ENCODE results near the gene UBC.

Gene UBC

DNA sequence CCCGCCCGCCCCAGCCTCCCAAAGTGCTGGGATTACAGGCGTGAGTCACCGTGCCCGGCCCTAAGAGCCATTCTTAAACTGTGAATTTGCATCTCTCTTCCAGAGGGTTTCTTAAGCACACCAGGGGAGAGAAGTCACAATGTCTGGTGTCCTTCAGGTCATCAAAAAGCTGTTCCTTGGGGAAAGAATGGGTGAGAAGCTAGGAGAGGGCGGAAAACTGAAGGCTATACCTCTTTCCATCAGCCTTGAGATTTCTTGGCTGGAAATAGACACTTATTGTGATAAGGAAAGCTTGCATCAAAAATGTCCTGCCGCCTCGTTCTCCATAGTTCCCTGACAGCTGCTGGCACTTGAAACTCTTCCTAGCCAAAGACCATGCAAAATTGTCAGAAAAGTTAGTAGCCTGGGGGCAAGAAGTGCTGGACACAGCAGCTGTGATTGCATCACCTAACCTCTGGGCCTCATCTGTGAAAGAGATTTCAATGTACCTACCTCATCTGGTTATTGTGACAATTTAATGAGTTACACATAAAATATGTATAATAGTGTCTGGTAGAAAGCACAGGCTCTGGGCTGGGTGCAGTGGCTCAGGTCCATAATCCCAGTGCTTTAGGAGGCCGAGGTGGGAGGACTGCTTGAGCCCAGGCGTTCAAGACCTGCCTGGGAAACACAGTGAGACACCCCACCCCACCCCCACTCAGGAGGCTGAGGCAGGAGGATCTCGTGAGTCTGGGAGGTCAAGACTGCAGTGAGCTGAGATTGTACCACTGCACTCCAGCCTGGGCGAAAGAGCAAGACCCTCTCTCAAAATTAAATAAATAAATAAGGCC is 9.7 kb upstream of the UBC start:
- Histone ChIP-seq H3K27me3 (ENCODE audit: insufficient read depth, low read length, poor library complexity, severe bottlenecking) (no peaks in the 10 kb centered on the region), H3K79me2 (ENCODE audit: insufficient read depth, low read length) (no peaks in the 10 kb centered on the region), H3K36me3 (ENCODE audit: insufficient read depth, low read length) (no peaks in the 10 kb centered on the region), H3K9me3 (ENCODE audit: insufficient read depth, low read depth, low read length) (no peaks in the 10 kb centered on the region), H3F3A (ENCODE audit: low read depth) (peaks cover 9% of the 10 kb centered on the region; the same call in 1 of the 2 replicates), H2AFZ (ENCODE audit: low read length) (no peak overlapping the region), H3K4me2 (ENCODE audit: low read depth, low read length, poor library complexity, severe bottlenecking) (no peak overlapping the region), H3K4me3 (ENCODE audit: low read length, poor library complexity, severe bottlenecking) (no peak overlapping the region), H3K4me1 (ENCODE audit: insufficient read depth, low read length, poor library complexity, severe bottlenecking) (peaks cover 32% of the 10 kb centered on the region), H3K9me2 (replicated peaks; ENCODE audit: low read depth, low read length) (no peaks in the 10 kb centered on the region), H3K9ac (ENCODE audit: low read depth, low read length, poor library complexity, severe bottlenecking) (no peak overlapping the region), H4K20me1 (ENCODE audit: insufficient read depth, low read length, poor library complexity, severe bottlenecking) (no peaks in the 10 kb centered on the region)
- no peak for TF ChIP-seq EZH2phosphoT487 (IDR thresholded peaks at IDR 0.05; ENCODE audit: borderline replicate concordance)
- TF ChIP-seq, protein P1, sequence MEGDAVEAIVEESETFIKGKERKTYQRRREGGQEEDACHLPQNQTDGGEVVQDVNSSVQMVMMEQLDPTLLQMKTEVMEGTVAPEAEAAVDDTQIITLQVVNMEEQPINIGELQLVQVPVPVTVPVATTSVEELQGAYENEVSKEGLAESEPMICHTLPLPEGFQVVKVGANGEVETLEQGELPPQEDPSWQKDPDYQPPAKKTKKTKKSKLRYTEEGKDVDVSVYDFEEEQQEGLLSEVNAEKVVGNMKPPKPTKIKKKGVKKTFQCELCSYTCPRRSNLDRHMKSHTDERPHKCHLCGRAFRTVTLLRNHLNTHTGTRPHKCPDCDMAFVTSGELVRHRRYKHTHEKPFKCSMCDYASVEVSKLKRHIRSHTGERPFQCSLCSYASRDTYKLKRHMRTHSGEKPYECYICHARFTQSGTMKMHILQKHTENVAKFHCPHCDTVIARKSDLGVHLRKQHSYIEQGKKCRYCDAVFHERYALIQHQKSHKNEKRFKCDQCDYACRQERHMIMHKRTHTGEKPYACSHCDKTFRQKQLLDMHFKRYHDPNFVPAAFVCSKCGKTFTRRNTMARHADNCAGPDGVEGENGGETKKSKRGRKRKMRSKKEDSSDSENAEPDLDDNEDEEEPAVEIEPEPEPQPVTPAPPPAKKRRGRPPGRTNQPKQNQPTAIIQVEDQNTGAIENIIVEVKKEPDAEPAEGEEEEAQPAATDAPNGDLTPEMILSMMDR (conservative IDR thresholded peaks at IDR 0.05; ENCODE audit: low read length): no peak

DNA sequence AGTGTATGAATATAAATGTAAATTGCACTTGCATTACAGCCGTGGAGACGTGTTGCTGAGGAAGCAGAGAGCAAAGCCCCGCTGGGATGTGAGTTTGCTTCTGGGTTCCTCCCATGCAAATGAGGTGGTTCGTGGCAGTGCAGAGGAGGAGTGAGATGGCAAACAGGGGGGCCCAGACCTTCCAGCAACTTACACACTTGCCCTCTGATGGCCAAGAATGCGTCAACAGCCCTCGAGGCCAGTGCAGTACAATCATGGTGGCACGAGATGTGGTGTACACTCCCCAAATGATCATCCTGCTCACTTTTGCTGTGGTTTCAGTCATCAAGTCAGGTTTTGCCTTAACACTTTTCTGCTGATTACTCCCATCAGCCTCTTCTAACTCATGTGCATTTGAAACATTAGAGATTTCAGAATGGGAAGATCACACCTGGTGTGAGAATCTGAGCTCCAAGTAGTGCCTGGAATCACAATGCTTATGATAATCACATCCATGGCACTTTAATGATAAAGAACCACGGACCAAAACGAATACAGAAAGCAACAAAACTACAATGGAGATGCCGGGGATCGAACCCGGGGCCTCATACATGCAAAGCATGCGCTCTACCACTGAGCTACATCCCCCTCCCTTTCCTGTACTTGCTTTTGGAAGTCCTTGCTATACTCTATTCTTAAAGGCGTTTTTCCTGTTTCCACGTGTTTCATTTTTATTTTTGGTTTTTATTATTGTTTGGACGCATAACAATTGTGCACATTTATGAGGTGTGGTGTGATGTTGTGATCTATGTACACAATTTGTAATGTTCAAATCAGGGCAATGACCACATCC is 7.0 kb upstream of the UBC start:
- Histone ChIP-seq H3K79me2 (ENCODE audit: insufficient read depth, low read length) (no peaks in the 10 kb centered on the region), H3K36me3 (ENCODE audit: insufficient read depth, low read length) (no peaks in the 10 kb centered on the region), H3K27me3 (ENCODE audit: insufficient read depth, low read length, poor library complexity, severe bottlenecking) (no peaks in the 10 kb centered on the region), H3K4me2 (ENCODE audit: low read depth, low read length, poor library complexity, severe bottlenecking) (peak overlapping the region; percentile 80), H2AFZ (ENCODE audit: low read length) (peak overlapping the region; percentile 93), H3F3A (ENCODE audit: low read depth) (peaks cover 20% of the 10 kb centered on the region; the same call in 1 of the 2 replicates), H3K9me3 (ENCODE audit: insufficient read depth, low read depth, low read length) (no peaks in the 10 kb centered on the region), H4K20me1 (ENCODE audit: insufficient read depth, low read length, poor library complexity, severe bottlenecking) (no peaks in the 10 kb centered on the region), H3K9me2 (replicated peaks; ENCODE audit: low read depth, low read length) (no peaks in the 10 kb centered on the region), H3K9ac (ENCODE audit: low read depth, low read length, poor library complexity, severe bottlenecking) (peak overlapping the region; percentile 75), H3K4me1 (ENCODE audit: insufficient read depth, low read length, poor library complexity, severe bottlenecking) (peaks cover 38% of the 10 kb centered on the region), H3K4me3 (ENCODE audit: low read length, poor library complexity, severe bottlenecking) (peak overlapping the region; percentile 87)
- TF ChIP-seq EZH2phosphoT487 (IDR thresholded peaks at IDR 0.05; ENCODE audit: borderline replicate concordance): no peak
- TF ChIP-seq, protein P1 (conservative IDR thresholded peaks at IDR 0.05; ENCODE audit: low read length): no peak

DNA sequence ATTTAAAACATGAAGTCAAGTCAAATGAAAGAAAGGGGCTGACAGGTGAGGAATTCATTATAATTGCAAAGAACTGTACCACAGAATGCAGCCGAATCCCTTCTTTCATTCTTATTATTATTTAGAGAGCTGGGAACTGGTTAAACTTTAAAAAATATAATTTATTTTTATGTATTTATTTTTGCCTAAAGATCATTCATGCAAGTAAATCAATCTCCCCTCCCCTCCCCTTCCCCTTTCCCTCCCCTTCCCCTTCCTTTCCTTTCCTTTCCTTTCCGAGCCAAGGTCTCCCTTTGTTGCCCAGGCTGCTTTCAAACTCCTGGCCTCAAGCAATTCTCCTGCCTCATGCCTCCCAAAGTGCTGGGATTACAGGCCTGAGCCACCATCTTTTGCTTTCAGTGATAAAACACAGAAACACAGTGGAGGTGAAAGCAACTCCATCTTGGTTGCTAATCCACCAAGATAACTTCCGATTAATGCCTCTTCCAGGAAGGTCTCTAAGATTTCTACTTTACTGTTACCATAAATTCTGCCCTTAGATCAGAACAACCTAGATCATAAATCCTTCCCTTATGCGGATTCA is 6.0 kb upstream of the UBC start:
- peak overlapping the region; percentile 81; the same call in 1 of the 2 replicates for H2AFZ ChIP-seq (ENCODE audit: low read length)
- H3K4me3 ChIP-seq (ENCODE audit: low read length, poor library complexity, severe bottlenecking): peak overlapping the region; percentile 87
- no peaks in the 10 kb centered on the region for H3K9me3 ChIP-seq (ENCODE audit: insufficient read depth, low read depth, low read length)
- H3K79me2 ChIP-seq (ENCODE audit: insufficient read depth, low read length): peaks cover 5% of the 10 kb centered on the region; the same call in 1 of the 2 replicates
- H3K27me3 ChIP-seq (ENCODE audit: insufficient read depth, low read length, poor library complexity, severe bottlenecking): no peaks in the 10 kb centered on the region
- no peaks in the 10 kb centered on the region for H3K36me3 ChIP-seq (ENCODE audit: insufficient read depth, low read length)
- H3K9ac ChIP-seq (ENCODE audit: low read depth, low read length, poor library complexity, severe bottlenecking): peak overlapping the region; percentile 75
- H4K20me1 ChIP-seq (ENCODE audit: insufficient read depth, low read length, poor library complexity, severe bottlenecking): no peaks in the 10 kb centered on the region
- TF ChIP-seq, protein P1 (conservative IDR thresholded peaks at IDR 0.05; ENCODE audit: low read length): no peak
- TF ChIP-seq EZH2phosphoT487 (IDR thresholded peaks at IDR 0.05; ENCODE audit: borderline replicate concordance): no peak
- H3K4me1 ChIP-seq (ENCODE audit: insufficient read depth, low read length, poor library complexity, severe bottlenecking): peaks cover 48% of the 10 kb centered on the region
- H3F3A ChIP-seq (ENCODE audit: low read depth): peaks cover 28% of the 10 kb centered on the region; the same call in 1 of the 2 replicates
- H3K9me2 ChIP-seq (replicated peaks; ENCODE audit: low read depth, low read length): no peaks in the 10 kb centered on the region
- peak overlapping the region; percentile 80 for H3K4me2 ChIP-seq (ENCODE audit: low read depth, low read length, poor library complexity, severe bottlenecking)

Data from Loucy (cell line).